ENCODE measurements around the gene STX2.
"Not testable (repeated sequence)": the region's sequence is repeated elsewhere in the genome, so short reads cannot be mapped to it uniquely, and the experiment has no call there.

STX2 gene

DNA sequence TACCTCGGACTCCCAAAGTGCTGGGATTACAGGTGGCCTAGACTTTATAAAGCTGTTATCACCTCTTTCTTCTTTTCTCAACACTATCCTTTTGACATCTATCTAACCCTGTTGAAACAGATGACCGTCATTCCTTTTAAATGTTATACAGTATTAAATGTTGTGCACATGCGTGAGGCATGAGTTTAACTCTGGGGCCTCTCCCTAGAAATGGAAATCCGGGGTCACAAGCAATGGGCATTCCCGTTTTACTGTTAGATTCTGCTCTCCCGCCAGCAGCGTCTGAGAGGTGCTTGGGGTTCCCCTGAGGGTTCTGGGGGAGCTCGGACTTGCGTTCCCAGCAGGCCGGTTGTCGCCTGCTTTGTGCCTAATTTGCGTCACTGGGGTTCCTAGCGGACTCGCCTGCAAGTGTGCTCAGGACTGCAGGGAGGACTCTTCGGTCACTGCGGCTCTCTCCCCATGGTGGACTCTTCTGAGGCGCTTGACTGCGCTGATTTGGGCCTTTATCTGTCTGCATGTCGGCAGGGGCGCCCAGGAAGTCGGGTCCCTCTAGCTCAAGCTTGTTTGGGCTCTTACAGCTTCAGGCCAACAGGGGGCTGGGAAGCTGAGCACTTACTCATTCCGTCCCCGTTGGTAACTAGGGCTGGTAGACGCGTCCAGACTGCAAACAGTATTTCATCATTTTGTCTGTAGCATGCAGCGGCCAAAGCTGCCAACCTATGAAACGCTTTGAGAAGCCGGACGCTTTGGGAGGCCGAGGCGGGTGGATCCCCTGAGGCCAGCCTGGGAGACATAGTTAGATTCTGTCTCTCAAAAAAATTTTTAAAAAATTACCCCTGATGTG lies 31.6 kb upstream of the STX2 start:
- no peak for DNase-seq (ENCODE audit: low read depth)

DNA sequence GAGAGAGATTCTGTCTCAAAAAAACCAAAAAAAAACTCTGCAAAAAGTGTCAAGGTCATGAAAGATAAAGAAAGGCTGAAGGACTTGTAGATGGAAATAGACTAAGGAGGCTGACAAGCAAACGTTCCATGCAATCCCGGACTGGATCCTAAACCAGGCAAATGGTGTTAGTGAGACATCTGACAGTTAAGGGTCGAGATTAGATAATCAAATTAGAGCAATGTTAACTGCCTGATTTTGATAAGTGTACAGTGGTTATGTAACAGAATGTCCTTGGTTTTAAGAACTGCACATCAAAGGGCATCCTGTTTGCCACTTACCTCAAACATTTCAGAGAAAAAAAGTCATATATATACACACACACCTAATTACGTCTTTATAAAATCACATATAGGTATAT lies 29.4 kb upstream of the STX2 start:
- no peak for DNase-seq (ENCODE audit: low read depth)

DNA sequence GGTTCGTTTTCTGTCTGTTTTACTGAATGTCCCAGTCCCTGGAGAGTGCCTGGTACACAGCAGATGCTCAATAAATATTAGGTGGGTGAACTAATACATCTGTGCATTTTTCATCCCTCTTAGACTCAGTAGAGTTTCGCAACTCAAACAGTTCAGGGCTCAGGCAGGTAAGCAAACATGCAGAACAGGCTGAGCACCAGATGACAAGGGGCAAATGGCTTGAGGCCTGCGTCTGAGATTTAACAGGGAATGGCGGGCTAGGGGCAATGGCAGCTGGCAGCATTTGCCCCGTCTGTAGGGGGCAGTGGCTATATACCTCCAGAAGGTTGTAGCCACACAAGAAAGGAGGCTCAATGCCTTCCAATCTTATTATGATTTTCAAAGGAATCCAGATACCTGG lies 24.2 kb upstream of the STX2 start:
- no peak for DNase-seq (ENCODE audit: low read depth)

DNA sequence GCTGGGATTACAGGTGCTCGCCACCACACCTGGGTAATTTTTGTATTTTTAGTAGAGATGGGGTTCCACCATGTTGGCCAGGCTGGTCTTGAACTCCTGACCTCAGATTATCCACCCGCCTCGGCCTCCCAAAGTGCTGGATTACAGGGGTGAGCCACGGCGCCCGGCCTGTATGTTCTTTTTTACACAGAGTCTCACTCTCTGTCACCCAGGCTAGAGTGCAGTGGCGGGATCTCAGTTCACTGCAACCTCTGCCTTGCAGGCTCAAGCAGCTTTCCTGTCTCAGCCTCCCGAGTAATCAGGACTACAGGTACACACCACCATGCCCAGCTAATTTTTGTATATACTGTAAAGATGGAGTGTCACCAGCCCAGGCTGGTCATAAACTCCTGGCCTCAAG lies 23.7 kb upstream of the STX2 start:
- not testable (repeated sequence) for DNase-seq (ENCODE audit: low read depth)

DNA sequence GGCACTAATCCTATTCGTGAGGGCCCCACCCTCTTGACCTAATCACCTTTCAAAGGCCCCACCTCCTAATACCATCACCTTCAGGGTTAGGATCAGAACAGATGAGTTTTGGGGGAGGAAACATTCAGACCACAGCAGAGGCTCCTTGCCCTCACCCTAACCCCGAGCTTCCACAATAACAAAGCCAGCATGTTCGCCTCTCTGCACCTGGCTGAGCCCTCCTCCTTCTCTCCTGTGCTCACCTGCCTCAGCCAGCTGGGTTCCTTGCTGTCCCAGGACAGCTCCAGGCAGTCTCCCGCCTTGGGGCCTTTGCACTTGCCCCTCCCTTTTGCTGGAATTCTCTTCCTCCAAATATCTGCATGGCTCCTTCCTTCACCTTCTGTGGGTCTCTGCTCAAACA lies 23.1 kb upstream of the STX2 start:
- DNase-seq (ENCODE audit: low read depth), result no peak

DNA sequence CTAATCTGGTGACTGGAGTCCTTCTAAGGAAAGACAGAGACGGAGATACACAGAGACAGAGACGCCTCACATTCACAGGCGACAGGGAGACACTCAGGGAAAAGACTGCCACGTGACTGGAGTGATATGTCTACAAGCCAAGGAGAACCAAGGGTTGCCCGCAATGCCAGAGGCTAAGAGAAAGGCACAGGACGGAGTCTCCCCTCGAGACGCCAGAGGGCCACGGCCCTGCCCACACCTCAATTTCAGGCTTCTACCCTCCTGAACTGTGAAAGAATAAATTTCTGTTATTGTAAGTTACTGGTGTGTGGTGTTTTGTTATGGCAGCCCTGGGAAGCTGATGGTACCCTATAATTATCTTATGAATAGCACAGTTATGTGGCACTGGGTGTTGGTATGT lies 21.3 kb upstream of the STX2 start:
- no peak for DNase-seq (ENCODE audit: low read depth)

DNA sequence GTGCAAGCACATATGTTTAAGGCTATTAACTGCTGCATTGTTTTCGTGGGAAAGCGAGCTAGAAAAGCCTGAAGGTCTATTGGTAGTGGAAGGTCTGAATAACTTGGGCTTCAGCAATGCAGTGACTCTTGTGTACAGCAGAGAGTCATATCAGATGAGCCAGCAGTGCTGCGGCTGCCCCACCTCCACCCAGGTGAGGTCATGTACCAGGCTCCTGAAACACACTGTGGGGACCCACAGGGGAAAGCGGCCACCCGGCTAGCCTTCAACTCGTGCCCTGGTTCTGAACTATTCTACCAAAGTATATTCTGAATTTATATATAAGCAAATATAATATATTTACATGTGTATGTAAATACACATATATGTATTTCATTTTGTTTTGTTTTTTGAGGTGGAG lies 20.1 kb upstream of the STX2 start:
- no peak for DNase-seq (ENCODE audit: low read depth)

DNA sequence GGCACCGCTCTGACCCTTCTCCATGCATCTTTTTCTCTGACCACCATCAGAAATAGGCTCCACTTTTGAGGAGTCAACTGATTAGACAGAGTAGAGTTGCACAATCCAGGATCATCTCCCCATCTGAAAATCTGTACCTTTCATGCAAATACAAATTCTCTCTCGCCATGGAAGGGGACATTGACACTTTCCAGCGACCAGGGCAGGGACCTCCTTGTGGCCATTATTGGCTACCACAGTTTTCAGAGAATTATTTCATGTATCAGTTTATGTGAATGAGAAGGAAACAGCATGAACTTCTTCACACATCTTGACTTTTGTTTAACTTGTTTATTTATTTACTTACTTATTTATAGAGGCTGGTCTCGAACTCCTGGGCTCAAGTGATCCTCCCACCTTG lies 19.0 kb upstream of the STX2 start:
- no peak for DNase-seq (ENCODE audit: low read depth)

DNA sequence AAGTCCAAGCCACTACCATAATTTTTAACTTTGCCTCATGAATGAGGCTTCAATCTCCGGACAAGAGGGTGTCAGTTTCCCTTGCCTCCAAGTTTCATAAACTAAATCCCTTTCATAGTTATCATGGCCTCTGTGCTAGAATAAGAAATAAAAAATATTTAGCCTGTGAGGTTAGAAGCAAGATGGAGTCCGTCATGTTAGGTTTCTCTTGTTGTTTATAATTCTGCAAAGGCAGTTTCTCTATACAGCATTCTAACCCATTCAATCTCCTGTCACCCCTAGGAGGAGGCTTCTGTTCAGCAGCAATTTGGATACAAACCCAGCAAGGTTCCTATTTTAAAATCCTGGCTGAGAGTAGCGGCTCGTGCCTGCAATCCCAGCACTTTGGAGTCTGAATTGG lies 17.0 kb upstream of the STX2 start:
- no peak for DNase-seq (ENCODE audit: low read depth)

DNA sequence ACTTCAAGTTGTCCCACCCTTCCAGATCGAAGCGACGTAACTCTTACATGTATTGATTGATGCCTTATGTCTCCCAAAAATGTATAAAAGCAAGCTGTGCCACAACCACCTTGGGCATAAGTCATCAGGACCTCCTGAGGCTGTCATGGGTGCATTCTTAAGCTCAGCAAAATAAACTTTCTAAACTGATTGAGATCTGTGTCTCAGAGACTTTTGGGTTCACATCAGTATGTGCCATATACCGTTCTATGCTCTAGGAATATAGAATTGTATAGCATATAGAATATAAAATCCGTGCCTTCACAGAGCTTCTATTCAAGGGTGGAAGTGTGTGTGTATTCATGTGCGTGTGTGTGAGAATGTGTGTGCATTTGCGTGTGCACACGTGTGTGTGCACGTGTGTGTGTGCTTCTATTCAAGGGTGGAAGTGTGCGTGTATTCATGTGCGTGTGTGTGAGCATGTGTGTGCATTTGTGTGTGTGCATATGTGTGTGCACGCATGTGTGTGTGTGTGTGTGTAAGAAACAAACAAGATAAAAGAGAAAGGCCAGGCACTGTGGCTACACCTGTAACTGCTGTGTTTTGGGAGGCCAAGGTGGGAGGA lies 11.5 kb upstream of the STX2 start:
- no peak for DNase-seq (ENCODE audit: low read depth)

DNA sequence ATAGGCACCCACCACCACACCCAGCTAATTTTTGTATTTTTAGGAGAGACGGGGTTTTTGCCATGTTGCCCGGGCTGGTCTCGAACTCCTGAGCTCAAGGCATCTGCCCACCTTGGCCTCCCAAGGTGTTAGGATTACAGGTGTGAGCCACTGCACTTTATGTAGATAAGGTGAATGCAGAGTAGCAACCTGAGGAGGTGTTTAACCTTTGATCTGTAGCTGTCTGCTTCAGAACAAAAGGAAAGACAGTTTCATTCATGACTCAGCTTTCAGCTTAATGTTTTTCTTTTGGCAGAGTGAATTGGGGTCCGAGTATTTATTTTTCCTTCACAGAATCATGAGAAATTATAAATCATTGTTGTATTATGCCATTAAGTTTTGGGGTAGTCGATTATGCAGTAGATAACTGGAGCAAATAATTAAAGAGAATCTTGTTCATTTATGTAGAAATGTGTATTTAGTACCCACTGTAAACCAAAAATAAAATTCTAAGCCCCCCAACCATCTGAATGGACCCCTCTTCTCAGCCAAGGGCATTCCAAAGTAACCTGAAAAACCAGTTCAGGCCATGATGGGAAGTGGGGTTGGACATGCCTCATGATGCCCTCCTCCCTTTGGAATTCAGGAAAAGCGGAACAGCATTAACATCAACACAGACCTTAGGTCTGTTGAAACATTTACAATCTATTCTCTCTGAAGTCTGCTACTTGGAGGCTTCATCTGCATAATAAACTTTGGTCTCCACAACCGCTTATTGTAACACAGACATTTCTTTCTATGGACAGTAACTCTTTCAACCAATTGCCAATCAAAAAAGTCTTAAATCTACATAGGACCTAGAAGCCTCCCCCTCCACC lies 10.7 kb upstream of the STX2 start:
- no peak for DNase-seq (ENCODE audit: low read depth)

DNA sequence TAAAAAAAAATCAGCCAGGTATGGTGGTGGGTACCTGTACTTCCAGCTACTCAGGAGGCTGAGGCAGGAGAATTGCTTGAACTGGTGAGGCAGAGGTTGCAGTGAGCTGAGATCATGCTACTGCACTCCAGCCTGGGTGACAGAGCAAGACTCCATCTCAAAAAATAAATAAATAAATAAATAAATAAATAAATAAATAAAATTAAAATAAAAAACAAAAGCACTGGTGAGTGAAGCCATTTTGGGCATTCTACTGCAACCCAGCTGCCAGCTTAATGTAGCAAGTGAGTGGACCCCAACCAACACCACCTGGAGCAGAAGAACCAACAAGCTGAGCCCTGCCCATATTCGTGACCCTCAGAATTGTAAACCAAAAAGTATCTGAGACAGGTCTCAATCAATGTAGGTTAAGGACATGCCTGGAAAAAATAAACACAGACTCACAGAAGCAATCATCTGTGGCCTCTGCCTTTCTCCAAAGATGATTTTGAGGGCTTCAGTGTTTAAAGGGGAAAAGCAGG lies 9.8 kb upstream of the STX2 start:
- not testable (repeated sequence) for DNase-seq (ENCODE audit: low read depth)

DNA sequence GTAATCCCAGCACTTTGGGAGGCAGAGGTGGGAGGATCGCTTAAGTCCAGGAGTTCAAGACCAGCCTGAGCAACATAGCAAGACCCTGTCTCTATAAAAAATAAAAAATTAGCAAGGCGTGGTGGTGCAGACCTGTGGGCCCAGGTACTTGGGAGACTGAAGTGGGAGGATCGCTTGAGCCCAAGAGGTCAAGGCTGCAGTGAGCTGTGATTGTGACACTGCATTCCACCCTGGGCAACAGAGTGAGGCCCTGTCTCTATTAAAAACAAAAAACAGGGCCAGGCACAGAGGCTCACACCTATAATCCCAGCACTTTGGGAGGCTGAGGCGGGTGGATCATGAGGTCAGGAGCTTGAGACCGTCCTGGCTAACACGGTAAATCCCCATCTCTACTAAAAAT lies 9.1 kb upstream of the STX2 start:
- not testable (repeated sequence) for DNase-seq (ENCODE audit: low read depth)

DNA sequence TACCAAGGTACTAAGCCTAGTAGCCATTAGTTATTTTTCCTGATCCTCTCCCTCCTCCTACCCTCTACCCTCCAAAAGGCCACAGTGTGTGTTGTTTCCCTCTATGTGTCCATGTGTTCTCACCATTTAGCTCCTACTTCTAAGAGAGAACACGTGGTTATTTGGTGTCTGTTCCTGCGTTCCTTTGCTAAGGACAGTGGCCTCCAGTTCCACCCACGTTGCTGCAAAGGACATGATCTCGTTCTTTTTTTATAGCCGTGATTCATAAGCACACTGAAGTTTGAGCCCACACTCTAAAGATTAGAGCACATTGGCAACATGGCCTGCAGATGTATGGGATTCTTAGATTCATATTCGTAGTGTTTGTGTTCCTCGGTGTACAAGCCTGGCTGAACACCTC lies 8.1 kb upstream of the STX2 start:
- no peak for DNase-seq (ENCODE audit: low read depth)

DNA sequence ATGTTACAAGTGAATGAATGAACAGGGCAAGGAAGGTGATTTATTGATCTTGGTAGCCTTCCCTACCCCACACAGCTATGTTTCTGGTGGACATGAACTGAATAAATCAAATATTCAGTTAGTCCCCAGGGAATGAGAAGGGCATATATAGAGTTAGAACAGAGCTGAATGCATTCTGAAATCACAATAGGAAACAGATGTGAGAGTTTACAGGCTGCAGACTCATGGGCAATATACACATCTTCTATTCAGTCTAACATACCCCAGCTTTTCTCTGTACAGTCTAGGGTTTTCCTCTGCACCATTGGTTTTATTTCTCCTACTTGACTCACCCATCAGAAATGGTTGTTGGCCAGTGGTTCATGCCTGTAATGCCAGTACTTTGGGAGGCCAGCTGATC lies 7.3 kb upstream of the STX2 start:
- no peak for DNase-seq (ENCODE audit: low read depth)

DNA sequence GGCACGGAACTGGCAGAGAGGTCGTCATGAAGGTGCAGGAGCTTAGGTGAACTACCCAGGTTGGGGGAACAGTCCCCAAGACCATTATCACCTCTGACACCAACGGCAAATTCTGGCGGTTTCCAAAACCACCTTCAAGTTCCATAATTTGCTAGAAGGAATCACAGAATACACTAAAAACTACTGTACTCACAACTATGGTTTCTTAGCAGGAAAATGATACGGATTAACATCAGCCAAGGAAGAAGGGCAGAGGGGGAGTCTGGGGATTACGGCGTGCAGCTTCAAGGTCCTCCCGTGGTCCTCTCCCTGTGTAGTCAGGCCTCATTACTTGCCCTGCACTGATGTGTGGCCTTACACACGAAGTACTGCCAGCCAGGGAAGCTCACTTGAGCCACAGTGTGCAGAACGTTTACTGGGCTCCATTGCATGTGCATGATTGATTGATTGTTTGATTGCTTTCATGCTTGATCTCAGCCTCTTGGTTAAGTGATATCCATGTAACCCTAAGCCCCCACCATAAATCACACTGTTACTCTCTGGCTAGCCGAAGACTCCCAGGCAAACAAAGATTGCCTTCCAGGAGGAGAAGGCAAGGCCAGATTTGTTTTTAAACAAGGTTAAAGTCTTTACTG lies 837 bp upstream of the STX2 start:
- DNase-seq (ENCODE audit: low read depth), result no peak

DNA sequence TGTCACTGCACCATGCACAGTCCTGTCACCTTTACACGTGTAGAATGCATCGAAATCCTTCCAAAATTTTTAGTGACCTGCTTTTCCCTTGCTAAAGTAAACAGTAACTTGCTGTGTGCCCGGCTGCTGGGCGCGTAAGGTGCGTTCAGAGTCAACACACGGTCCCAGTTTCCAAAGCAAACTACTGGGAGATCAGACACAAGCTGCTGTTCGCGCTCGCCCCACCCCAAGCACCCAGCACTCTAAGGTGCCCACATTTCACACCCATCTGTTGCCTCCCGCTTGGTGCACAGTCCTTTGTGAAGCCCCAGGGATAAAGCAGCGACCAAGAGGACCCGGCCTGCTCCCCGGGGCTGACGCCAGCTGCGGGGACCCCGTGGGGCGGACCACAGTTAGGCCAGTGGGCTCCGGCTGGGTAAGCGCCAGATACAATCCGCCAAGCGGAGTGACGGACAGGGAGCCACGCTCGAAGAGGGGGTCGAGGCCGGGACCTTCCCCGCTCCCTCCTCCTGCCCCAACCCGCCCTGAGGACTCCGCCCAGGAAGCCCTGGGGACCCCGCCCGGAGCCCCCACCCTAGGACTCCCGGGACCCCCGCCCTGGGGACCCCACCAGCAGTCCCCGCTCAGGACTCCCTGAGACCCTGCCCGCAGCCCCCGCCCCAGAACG lies 633 bp downstream of the STX2 start:
- no peak for DNase-seq (ENCODE audit: low read depth)

DNA sequence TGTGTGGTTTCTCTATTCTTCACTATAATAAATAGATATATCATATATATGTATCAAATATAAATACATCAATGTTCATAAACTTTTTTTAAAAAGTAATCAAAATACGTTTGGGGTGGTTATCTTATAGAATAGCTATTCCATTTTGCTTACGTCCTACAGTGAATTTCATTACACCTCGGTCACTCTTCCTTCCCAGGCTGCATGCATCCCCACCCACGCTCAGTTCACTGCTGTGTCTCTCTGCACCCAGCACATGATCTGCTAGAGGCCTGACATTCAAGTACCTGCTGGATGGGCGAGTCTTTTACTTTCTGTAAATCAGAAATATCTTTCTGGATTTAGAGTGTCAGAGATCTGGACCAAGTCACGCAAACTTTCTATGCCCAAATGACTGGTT lies 3.6 kb downstream of the STX2 start:
- DNase-seq (ENCODE audit: low read depth), result no peak

DNA sequence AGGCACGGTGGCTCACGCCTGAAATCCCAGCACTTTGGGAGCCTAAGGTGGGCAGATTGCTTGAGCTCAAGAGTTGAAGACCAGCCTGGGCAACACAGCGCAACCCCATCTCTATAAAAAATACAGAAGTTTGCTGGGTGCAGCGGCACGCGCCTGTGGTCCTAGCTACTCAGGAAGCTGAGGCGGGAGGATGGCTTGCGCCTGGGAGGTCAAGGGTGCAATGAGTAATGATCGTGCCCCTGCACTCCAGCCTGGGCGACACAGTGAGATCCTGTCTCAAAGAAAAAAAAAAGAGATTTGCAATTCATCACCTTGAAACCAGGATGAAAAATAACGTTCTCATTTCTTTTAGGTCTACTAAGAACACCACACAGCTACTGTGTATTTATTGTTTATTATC lies 4.0 kb downstream of the STX2 start:
- DNase-seq (ENCODE audit: low read depth), result no peak

DNA sequence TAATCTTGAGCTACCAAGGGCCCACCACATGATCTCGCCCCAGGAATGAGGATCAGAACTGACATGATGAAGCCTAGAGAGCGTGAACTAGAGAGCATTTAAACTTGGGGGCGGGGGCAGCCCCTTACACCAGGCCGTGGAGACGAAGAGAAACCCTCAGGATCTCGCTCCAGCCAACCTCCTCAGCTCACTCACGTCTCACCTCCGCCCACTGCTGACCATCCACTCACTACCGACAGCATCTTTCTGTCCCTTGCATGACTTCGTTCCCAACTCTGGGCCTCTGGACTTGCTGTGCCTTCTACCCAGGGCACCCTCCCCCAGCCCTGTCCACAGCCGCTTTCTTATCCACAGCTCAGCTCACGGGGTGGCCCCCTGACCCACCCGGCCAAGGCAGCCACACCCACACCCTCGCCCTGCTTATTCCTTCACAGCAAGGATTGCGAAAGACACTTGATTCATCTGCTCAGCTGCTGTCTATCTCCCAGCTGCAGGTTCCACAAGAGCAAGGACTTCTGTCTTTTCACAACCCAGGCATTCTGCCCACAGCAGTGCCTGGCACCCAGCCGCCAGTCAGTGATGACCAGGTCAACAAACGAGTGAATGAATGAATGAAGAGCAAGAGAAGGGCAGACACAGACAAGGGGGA lies 6.4 kb downstream of the STX2 start:
- DNase-seq (ENCODE audit: low read depth), result peak; percentile 29

DNA sequence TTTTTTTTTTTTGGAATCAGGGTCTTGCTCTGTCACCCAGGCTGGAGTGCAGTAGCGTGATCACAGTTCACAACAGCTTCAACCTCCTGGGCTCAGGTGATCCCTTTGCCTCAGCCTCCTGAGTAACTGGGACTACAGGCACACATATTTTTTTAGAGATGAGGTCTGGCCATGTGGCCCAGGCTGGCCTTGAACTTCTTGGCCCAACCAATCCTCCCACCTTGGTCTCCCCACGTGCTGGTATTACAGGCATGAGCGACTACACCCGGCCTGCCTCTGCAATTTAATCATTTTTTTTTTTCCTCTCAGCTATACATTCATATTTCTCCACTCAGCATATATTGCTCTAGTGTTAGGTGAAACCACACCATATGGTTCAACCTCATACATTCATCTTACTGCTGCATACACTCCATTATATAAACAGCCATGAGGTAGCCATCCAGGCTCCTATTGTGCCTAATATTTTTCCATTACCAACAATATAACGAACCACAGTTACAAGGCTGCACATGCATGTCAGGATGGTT lies 7.1 kb downstream of the STX2 start:
- DNase-seq (ENCODE audit: low read depth), result no peak

All from CMK (cell line).